Measurements from ENCODE around the gene GCNT4. TPM values are rescaled to one million over a fixed set of nuclear protein-coding genes. Genes with fewer than 3 reads are reported as not detected.

GCNT4 gene
- polyA plus RNA-seq, 3 donors = 0.01 TPM; not detected in 2

GRCh38 chr5:75078027-75078426 lies 25.7 kb upstream of the GCNT4 start:
- Mint-ChIP-seq H3K4me3 (no peak overlapping the region), H3K27ac (no peak overlapping the region), H3K27me3 (ENCODE audit: low read depth in 3 of 3) (peaks cover 2 to 4% (median 3%) of the 10 kb centered on the region in 3 donors), H3K9me3 (no peaks in the 10 kb centered on the region), H3K4me1 (no peaks in the 10 kb centered on the region), H3K36me3 (no peaks in the 10 kb centered on the region)
- intact Hi-C loops (cut with micrococcal nuclease) = no loop called here
- Histone ChIP-seq H3K4me1 (ENCODE audit: control insufficient read depth in 1 of 2, insufficient read depth in 2 of 2, low read length in 2 of 2) (no peaks in the 10 kb centered on the region), H3K9ac (ENCODE audit: insufficient read depth, low read length, poor library complexity, severe bottlenecking) (no peak overlapping the region), H3K4me3 (replicated peaks in 1 of 3; ENCODE audit: low read depth in 2 of 3, low read length in 3 of 3) (no peak overlapping the region), H3K4me2 (replicated peaks; ENCODE audit: extremely low read depth, low read length, poor library complexity, severe bottlenecking) (no peak overlapping the region), H3K9me3 (replicated peaks in 1 of 2; ENCODE audit: control insufficient read depth in 1 of 2, insufficient read depth in 1 of 2, low read length in 2 of 2) (no peaks in the 10 kb centered on the region), H4K20me1 (ENCODE audit: insufficient read depth, low read length) (no peaks in the 10 kb centered on the region), H3K27me3 (ENCODE audit: control insufficient read depth in 2 of 2, insufficient read depth in 2 of 2, low read length in 2 of 2) (no peaks in the 10 kb centered on the region), H3K79me2 (ENCODE audit: insufficient read depth, low read length) (no peaks in the 10 kb centered on the region), H3K36me3 (replicated peaks in 1 of 2; ENCODE audit: control insufficient read depth in 1 of 2, insufficient read depth in 2 of 2, low read length in 2 of 2) (no peaks in the 10 kb centered on the region), H3K27ac (ENCODE audit: low read depth in 1 of 2, low read length in 2 of 2) (no peak overlapping the region), H2AFZ (ENCODE audit: insufficient read depth, low read depth, low read length, poor library complexity, severe bottlenecking) (no peak overlapping the region)
- no peak for TF ChIP-seq CTCF (IDR thresholded peaks at IDR 0.05)
- no peak for DNase-seq
- no CpG with 5 or more reads among the region's 5 CpGs for WGBS (ENCODE audit: insufficient coverage)

GRCh38 chr5:75072061-75072460 lies 19.7 kb upstream of the GCNT4 start:
- no peaks in the 10 kb centered on the region for H3K36me3 ChIP-seq (replicated peaks in 1 of 2; ENCODE audit: control insufficient read depth in 1 of 2, insufficient read depth in 2 of 2, low read length in 2 of 2)
- no peaks in the 10 kb centered on the region for H3K4me1 ChIP-seq (ENCODE audit: control insufficient read depth in 1 of 2, insufficient read depth in 2 of 2, low read length in 2 of 2)
- no peak overlapping the region for H3K4me2 ChIP-seq (replicated peaks; ENCODE audit: extremely low read depth, low read length, poor library complexity, severe bottlenecking)
- intact Hi-C loops (cut with micrococcal nuclease) = no loop called here
- no peaks in the 10 kb centered on the region for H3K27me3 ChIP-seq (ENCODE audit: control insufficient read depth in 2 of 2, insufficient read depth in 2 of 2, low read length in 2 of 2)
- H3K27me3 Mint-ChIP-seq (ENCODE audit: low read depth in 3 of 3) = peaks cover 0 to 2% (median 1%) of the 10 kb centered on the region in 3 donors
- no peak overlapping the region for H3K9ac ChIP-seq (ENCODE audit: insufficient read depth, low read length, poor library complexity, severe bottlenecking)
- no peak overlapping the region for H3K27ac Mint-ChIP-seq
- no peak overlapping the region for H3K27ac ChIP-seq (ENCODE audit: low read depth in 1 of 2, low read length in 2 of 2)
- H2AFZ ChIP-seq (ENCODE audit: insufficient read depth, low read depth, low read length, poor library complexity, severe bottlenecking) = no peak overlapping the region
- H3K79me2 ChIP-seq (ENCODE audit: insufficient read depth, low read length) = no peaks in the 10 kb centered on the region
- H3K4me3 Mint-ChIP-seq = no peak overlapping the region
- no peaks in the 10 kb centered on the region for H3K36me3 Mint-ChIP-seq
- H3K9me3 ChIP-seq (replicated peaks in 1 of 2; ENCODE audit: control insufficient read depth in 1 of 2, insufficient read depth in 1 of 2, low read length in 2 of 2) = no peaks in the 10 kb centered on the region
- no peaks in the 10 kb centered on the region for H4K20me1 ChIP-seq (ENCODE audit: insufficient read depth, low read length)
- no peaks in the 10 kb centered on the region for H3K4me1 Mint-ChIP-seq
- no peak for DNase-seq
- no peak for TF ChIP-seq CTCF (IDR thresholded peaks at IDR 0.05)
- H3K4me3 ChIP-seq (replicated peaks in 1 of 3; ENCODE audit: low read depth in 2 of 3, low read length in 3 of 3) = no peak overlapping the region
- peaks cover 0 to 5% (median 2%) of the 10 kb centered on the region in 7 donors for H3K9me3 Mint-ChIP-seq

Measured in CD14-positive monocyte (primary cell).